Fibroblast of skin of abdomen (primary cell): ENCODE results near the gene LUC7L3.
"Not testable (repeated sequence)": the region's sequence is repeated elsewhere in the genome, so short reads cannot be mapped to it uniquely, and the experiment has no call there.

Experiments
- DNase-seq: peaks from one replicate; pipeline ENCODE4 v3.0.0-alpha.2; 2013

The LUC7L3 gene

GRCh38 chr17:50708050-50709000 is 11.1 kb upstream of the LUC7L3 start:
- peak; percentile 26 for DNase-seq

GRCh38 chr17:50709053-50709452 is 10.3 kb upstream of the LUC7L3 start:
- DNase-seq: not testable (repeated sequence)

GRCh38 chr17:50710025-50710424 is 9.4 kb upstream of the LUC7L3 start:
- DNase-seq: no peak

- no peak for DNase-seq
Measured at GRCh38 chr17:50710650-50711049, 8.8 kb upstream of the LUC7L3 start.

GRCh38 chr17:50712641-50713040 is 6.8 kb upstream of the LUC7L3 start:
- DNase-seq: no peak

GRCh38 chr17:50715471-50715870 is 3.9 kb upstream of the LUC7L3 start:
- DNase-seq: no peak

GRCh38 chr17:50719924-50720794 is 756 bp downstream of the LUC7L3 start:
- no peak for DNase-seq

- DNase-seq: no peak
Measured at GRCh38 chr17:50721194-50722010, 2.0 kb downstream of the LUC7L3 start.

GRCh38 chr17:50722746-50723145 is 3.3 kb downstream of the LUC7L3 start:
- DNase-seq: no peak

GRCh38 chr17:50724622-50725021 is 5.2 kb downstream of the LUC7L3 start:
- DNase-seq: not testable (repeated sequence)

GRCh38 chr17:50725769-50726655 is 6.6 kb downstream of the LUC7L3 start:
- DNase-seq: no peak

GRCh38 chr17:50728112-50728429 is 8.7 kb downstream of the LUC7L3 start:
- no peak for DNase-seq

GRCh38 chr17:50728881-50729765 is 9.7 kb downstream of the LUC7L3 start:
- no peak for DNase-seq

- DNase-seq: no peak
Measured at GRCh38 chr17:50731575-50732460, 12.4 kb downstream of the LUC7L3 start.

GRCh38 chr17:50735287-50735686 is 15.9 kb downstream of the LUC7L3 start:
- DNase-seq: no peak

- no peak for DNase-seq
Measured at GRCh38 chr17:50737118-50737698, 17.8 kb downstream of the LUC7L3 start.

GRCh38 chr17:50739098-50739497 is 19.7 kb downstream of the LUC7L3 start:
- no peak for DNase-seq

- no peak for DNase-seq
Measured at GRCh38 chr17:50745631-50746030, 26.2 kb downstream of the LUC7L3 start.

GRCh38 chr17:50749245-50749644 is 29.8 kb downstream of the LUC7L3 start:
- DNase-seq: no peak
